GM12874 (cell line): ENCODE results near the gene ADARB1.

ENCODE experiments used
- TF ChIP-seq, protein P1 (sequence below): IDR thresholded peaks from 2 replicates; pipeline ENCODE4 v1.5.1; 2011; ENCODE audit warnings: low read depth, mild to moderate bottlenecking, control low read depth, low read length, moderate library complexity; ENCODE audit not compliant: insufficient read depth

ADARB1 gene

DNA sequence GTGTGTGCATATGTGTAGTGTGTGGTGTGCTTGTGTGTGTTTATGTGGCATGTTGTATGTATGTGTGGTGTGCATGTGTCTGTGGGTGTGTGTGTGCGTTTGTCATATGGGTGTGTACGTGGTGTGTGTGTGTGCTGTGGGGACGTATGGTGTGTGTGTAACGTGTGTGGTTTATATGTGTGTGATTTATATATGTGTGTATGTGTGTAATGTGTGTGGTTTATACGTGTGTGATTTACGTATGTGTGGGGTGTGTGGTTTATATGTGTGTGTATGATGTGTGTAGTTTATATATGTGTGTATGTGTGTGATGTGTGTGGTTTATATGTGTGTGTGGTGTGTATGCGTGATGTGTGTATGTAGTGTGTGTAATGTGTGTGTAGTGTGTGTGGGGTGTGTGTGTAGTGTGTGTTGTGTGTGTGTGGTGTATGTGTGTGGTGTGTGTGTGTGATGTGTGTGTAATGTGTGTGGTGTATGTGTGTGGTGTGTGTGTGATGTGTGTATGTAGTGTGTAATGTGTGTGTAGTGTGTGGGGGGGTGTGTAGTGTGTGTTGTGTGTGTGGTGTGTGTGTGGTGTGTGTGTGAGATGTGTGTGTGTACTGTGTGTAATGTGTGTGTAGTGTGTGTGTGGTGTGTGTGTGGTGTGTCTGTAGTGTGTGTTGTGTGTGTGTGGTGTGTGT lies 32.3 kb upstream of the ADARB1 start:
- TF ChIP-seq, protein P1, sequence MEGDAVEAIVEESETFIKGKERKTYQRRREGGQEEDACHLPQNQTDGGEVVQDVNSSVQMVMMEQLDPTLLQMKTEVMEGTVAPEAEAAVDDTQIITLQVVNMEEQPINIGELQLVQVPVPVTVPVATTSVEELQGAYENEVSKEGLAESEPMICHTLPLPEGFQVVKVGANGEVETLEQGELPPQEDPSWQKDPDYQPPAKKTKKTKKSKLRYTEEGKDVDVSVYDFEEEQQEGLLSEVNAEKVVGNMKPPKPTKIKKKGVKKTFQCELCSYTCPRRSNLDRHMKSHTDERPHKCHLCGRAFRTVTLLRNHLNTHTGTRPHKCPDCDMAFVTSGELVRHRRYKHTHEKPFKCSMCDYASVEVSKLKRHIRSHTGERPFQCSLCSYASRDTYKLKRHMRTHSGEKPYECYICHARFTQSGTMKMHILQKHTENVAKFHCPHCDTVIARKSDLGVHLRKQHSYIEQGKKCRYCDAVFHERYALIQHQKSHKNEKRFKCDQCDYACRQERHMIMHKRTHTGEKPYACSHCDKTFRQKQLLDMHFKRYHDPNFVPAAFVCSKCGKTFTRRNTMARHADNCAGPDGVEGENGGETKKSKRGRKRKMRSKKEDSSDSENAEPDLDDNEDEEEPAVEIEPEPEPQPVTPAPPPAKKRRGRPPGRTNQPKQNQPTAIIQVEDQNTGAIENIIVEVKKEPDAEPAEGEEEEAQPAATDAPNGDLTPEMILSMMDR = no peak

DNA sequence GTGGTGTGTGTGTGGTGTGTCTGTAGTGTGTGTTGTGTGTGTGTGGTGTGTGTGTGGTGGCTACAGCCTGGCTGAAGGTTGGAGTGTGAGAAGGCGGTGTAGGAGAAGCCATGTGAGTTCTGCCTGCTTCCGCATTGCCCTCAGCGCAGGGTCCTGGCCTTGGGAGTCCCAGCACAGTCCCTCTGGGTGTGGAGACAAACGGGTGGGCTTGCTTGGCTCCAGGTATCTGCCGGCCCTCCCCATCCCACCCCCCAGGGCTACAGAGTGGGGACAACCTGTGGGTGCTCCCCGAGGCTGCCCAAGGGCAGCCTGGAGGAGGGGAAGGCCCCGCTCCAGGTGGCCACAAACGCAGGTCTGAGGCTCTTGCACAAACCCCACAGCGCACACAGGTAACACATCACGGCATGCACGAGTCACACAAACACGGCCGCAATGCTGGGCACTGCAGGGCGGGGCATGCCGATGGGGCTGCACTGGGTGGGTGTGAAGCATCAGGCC lies 31.7 kb upstream of the ADARB1 start:
- TF ChIP-seq, protein P1 = no peak

DNA sequence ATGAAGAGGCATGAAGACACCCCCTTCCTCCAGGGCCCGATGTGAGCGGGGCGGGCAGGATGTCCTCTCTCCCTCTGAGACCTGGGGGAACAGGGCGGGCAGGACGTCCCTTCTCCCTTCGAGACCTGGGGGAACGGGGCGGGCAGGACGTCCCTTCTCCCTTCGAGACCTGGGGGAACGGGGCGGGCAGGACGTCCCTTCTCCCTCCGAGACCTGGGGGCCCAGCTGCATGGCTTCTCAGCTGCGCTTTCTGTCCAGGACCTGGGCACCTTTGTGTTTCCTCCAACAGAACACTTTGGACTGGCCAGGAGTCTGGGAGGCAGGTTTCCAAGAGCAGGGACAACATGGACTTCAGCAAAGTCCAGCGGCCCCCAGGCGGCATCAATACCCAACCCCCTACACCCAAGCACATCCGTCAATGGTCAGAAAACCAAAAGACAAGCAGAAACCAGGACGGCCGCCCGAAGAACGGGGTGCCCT lies 30.8 kb upstream of the ADARB1 start:
- TF ChIP-seq, protein P1 = no peak

DNA sequence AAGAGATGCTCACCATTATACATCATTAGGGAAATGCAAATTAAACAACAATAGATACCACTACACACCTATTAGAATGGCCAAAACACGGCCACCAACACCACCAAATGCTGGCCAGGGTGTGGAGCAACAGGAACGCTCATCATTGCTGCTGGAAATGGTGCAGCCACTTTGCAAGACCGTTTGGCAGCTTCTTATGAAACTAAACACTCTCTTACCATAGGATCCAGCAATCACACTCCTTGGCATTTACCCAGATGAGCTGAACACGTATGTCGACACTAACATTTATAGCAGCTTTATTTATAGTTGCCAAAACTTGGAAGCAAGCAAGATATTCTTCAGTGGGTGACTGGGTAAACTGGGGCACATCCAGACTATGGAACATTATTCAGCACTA lies 28.9 kb upstream of the ADARB1 start:
- TF ChIP-seq, protein P1 = no peak

DNA sequence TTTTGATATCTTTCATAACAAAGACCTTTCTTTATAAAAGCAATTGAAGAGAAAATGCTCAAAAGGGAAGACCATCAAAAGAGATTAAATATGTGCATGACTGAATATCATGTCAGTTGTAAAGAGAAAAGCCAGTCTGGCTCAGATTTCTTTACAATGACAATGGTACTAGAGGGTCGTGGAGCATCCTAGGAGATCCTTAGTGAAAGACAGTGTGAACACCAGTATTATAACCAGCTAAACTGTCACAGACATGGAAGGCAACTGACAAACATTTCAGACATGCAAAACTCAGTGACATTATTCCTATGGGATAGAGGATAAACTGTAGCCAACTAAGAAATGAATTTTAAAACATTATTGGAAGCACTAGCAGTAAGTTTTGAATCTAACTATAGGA lies 27.1 kb upstream of the ADARB1 start:
- TF ChIP-seq, protein P1 = no peak

DNA sequence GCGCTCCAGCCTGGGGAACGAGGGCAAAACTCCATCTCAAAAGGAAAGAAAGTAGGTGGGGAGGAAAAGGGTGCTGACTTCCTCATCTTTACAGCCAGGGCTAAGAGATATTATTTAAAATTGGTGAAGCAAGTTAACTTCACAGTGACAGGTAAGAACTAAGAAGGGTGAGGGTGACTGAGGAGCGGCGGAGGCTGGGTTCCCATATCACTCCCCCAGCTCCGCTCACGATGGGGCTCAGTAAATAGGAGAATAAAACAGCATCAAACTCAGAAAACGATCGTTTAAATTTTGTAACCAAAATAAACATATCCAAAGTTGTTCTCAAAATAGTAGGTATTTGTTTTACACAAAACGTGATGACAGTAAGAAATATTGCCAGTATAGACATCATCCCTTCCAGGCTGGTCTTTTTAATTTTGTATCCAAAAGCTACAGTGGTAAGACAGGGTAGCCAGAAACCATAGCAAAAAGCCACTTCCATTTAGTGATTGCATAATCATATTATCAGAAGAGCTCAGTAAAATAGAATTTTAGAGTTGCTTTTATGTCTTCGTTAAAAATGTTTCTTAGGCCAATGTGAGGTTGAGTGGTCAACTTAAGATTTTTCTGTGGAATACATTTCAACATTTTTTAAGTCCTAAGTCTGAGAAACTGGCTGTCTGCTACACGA lies 26.2 kb upstream of the ADARB1 start:
- TF ChIP-seq, protein P1 = no peak

DNA sequence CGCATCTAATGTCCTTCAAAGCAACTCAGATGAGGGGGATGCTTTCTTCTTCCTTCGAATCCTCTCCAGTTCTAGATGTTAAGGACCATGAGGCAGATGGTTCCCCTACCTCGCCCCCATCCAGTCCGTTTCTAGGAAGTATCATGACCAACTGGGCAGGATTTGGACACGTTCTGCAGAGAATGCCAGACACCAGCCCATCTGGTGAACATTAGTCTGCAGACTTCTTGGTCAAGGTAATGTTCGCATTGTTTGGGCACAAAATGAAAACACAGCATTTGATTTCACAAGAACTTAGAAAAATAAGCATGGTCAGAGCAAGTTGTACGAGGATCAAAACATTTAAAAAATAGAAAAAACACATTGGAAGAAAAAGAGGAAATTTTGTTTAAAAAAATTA lies 25.4 kb upstream of the ADARB1 start:
- TF ChIP-seq, protein P1 = no peak
